Stimulated activated CD8-positive, alpha-beta memory T cell treated with anti-CD3 and anti-CD28 coated beads, Interleukin-4, amount 100 ng/mL, for 48 hours (primary cell): ENCODE data around the gene CSKMT.
"Not testable (repeated sequence)": the region's sequence is repeated elsewhere in the genome, so short reads cannot be mapped to it uniquely, and the experiment has no call there.

Source experiments
- DNase-seq: peaks from one replicate; pipeline ENCODE4 v3.0.0-alpha.2; 2020

CSKMT gene

GRCh38 chr11:62665075-62665598 lies at the start of gene CSKMT, which contains the start of gene C11orf98:
CSKMT (plus strand) TSS chr11:62665312; CDS start chr11:62665880, 568 bp downstream.
C11orf98 (minus strand) TSS chr11:62665210; CDS start chr11:62665169, 41 bp downstream.
- peak; percentile 98 for DNase-seq

- DNase-seq, result no peak
These were observed 49.6 kb upstream of the CSKMT start for GRCh38 chr11:62615521-62615920.

GRCh38 chr11:62616957-62617356 lies 48.2 kb upstream of the CSKMT start:
- DNase-seq, result not testable (repeated sequence)

GRCh38 chr11:62621027-62621566 lies 44.0 kb upstream of the CSKMT start:
- DNase-seq, result no peak

GRCh38 chr11:62621567-62622470 lies 43.3 kb upstream of the CSKMT start, which contains the start of gene B3GAT3:
B3GAT3 (minus strand) TSS chr11:62621986; CDS start chr11:62621947, 39 bp downstream.
- peak; percentile 99 for DNase-seq

GRCh38 chr11:62622476-62623089 lies 42.5 kb upstream of the CSKMT start:
- no peak for DNase-seq

- no peak for DNase-seq
These were observed 37.4 kb upstream of the CSKMT start for GRCh38 chr11:62627713-62628112.

- no peak for DNase-seq
These were observed 32.6 kb upstream of the CSKMT start for GRCh38 chr11:62632492-62632891.

- no peak for DNase-seq
These were observed 20.9 kb upstream of the CSKMT start for GRCh38 chr11:62644220-62644619.

GRCh38 chr11:62645671-62645945 lies 19.5 kb upstream of the CSKMT start:
- no peak for DNase-seq

GRCh38 chr11:62645946-62646824 lies 18.9 kb upstream of the CSKMT start, which contains the start of gene GANAB:
GANAB (minus strand) TSS chr11:62646613; CDS start chr11:62646599, 14 bp downstream.
- DNase-seq, result peak; percentile 99

GRCh38 chr11:62646825-62647608 lies 18.1 kb upstream of the CSKMT start:
- no peak for DNase-seq

- DNase-seq, result no peak
These were observed 17.5 kb upstream of the CSKMT start for GRCh38 chr11:62647609-62648005.

GRCh38 chr11:62648185-62648966 lies 16.7 kb upstream of the CSKMT start:
- DNase-seq, result no peak

- no peak for DNase-seq
These were observed 16.1 kb upstream of the CSKMT start for GRCh38 chr11:62648967-62649364.

- DNase-seq, result no peak
These were observed 15.6 kb upstream of the CSKMT start for GRCh38 chr11:62649486-62649885.

GRCh38 chr11:62650283-62650682 lies 14.8 kb upstream of the CSKMT start:
- not testable (repeated sequence) for DNase-seq

- DNase-seq, result peak; percentile 44
These were observed 12.7 kb upstream of the CSKMT start for GRCh38 chr11:62652161-62653006.

- no peak for DNase-seq
These were observed 10.8 kb upstream of the CSKMT start for GRCh38 chr11:62654297-62654696.
